H9 (cell line): Measurements from ENCODE around the gene PCCA. TPM values are rescaled to one million over a fixed set of nuclear protein-coding genes. Genes with fewer than 3 reads are reported as not detected.

ENCODE experiments used
- DNase-seq: peaks from one replicate; pipeline ENCODE4 v3.0.0-alpha.2; 2017
- H2AFZ ChIP-seq: one replicate; pipeline ENCODE4 v1.6.1; 2013; ENCODE audit warnings: mild to moderate bottlenecking, low read length, control low read depth, moderate library complexity
- H2AK5ac ChIP-seq: 2 replicates; pipeline ENCODE4 v1.6.1; 2013; ENCODE audit warnings: low read length, control low read depth, mixed read lengths; ENCODE audit not compliant: insufficient read length
- H2BK120ac ChIP-seq: one replicate; pipeline ENCODE4 v1.6.1; 2013; ENCODE audit warnings: low read depth, mild to moderate bottlenecking, low read length, control low read depth, inconsistent platforms; ENCODE audit not compliant: poor library complexity, severe bottlenecking
- H2BK12ac ChIP-seq: 2 replicates; pipeline ENCODE4 v1.6.1; 2013; ENCODE audit warnings: low read length, control low read depth, mixed read lengths, low read depth; ENCODE audit not compliant: insufficient read length
- H2BK15ac ChIP-seq: 2 replicates; pipeline ENCODE4 v1.6.1; 2013; ENCODE audit warnings: low read depth, low read length, control low read depth
- H2BK20ac ChIP-seq: one replicate; pipeline ENCODE4 v1.6.1; 2013; ENCODE audit warnings: low read depth, mild to moderate bottlenecking, low read length, control low read depth, inconsistent platforms; ENCODE audit not compliant: poor library complexity, severe bottlenecking
- H2BK5ac ChIP-seq: 2 replicates; pipeline ENCODE4 v1.6.1; 2013; ENCODE audit warnings: low read length, control low read depth, mixed read lengths; ENCODE audit not compliant: insufficient read length
- H3K14ac ChIP-seq: 2 replicates; pipeline ENCODE4 v1.6.1; 2013; ENCODE audit warnings: low read length, control low read depth; ENCODE audit not compliant: insufficient read depth
- H3K18ac ChIP-seq: 2 replicates; pipeline ENCODE4 v1.6.1; 2013; ENCODE audit warnings: low read depth, mild to moderate bottlenecking, mixed read lengths, low read length, control low read depth; ENCODE audit not compliant: insufficient read length
- H3K23ac ChIP-seq: 2 replicates; pipeline ENCODE4 v1.6.1; 2013; ENCODE audit warnings: low read length, control low read depth, mixed read lengths, low read depth; ENCODE audit not compliant: insufficient read length
- H3K23me2 ChIP-seq: 2 replicates; pipeline ENCODE4 v1.6.1; 2013; ENCODE audit warnings: low read depth, mild to moderate bottlenecking, mixed read lengths, low read length, control low read depth; ENCODE audit not compliant: insufficient read length, poor library complexity, severe bottlenecking
- H3K27ac ChIP-seq: 2 replicates; pipeline ENCODE4 v1.5.1; 2013; ENCODE audit warnings: low read length, control low read depth, mixed read lengths, low read depth; ENCODE audit not compliant: insufficient read length
- H3K27me3 ChIP-seq: 2 replicates; pipeline ENCODE4 v1.6.1; 2013; ENCODE audit warnings: low read length, control low read depth, inconsistent platforms; ENCODE audit not compliant: insufficient read depth
- H3K4ac ChIP-seq: 2 replicates; pipeline ENCODE4 v1.6.1; 2013; ENCODE audit warnings: low read depth, mild to moderate bottlenecking, control low read depth, inconsistent platforms, low read length, moderate library complexity
- H3K4me1 ChIP-seq: 2 replicates; pipeline ENCODE4 v1.6.1; 2013; ENCODE audit warnings: low read length, control low read depth, inconsistent platforms; ENCODE audit not compliant: insufficient read depth
- H3K4me2 ChIP-seq: 2 replicates; pipeline ENCODE4 v1.6.1; 2013; ENCODE audit warnings: low read length, control low read depth, mixed read lengths; ENCODE audit not compliant: insufficient read length, insufficient read depth
- H3K56ac ChIP-seq: 2 replicates; pipeline ENCODE4 v1.6.1; 2013; ENCODE audit warnings: low read depth, mild to moderate bottlenecking, mixed read lengths, low read length, control low read depth; ENCODE audit not compliant: insufficient read length
- H3K79me1 ChIP-seq: 2 replicates; pipeline ENCODE4 v1.6.1; 2013; ENCODE audit warnings: low read depth, mild to moderate bottlenecking, moderate library complexity, low read length, control low read depth, inconsistent platforms; ENCODE audit not compliant: insufficient read depth, poor library complexity, severe bottlenecking
- H3K79me2 ChIP-seq: 2 replicates; pipeline ENCODE4 v1.6.1; 2013; ENCODE audit warnings: low read length, control low read depth, inconsistent platforms; ENCODE audit not compliant: insufficient read depth
- H3K9ac ChIP-seq: 2 replicates; pipeline ENCODE4 v1.6.1; 2013; ENCODE audit warnings: low read length, control low read depth, mixed read lengths; ENCODE audit not compliant: insufficient read length; ENCODE audit errors: extremely low read depth
- H3K9me3 ChIP-seq: one replicate; pipeline ENCODE4 v1.6.1; 2013; ENCODE audit warnings: low read depth, low read length, inconsistent platforms; ENCODE audit not compliant: control insufficient read depth
- H3T11ph ChIP-seq: one replicate; pipeline ENCODE4 v1.6.1; 2013; ENCODE audit warnings: mild to moderate bottlenecking, low read length, control low read depth, inconsistent platforms
- H4K20me1 ChIP-seq: one replicate; pipeline ENCODE4 v1.6.1; 2013; ENCODE audit not compliant: control insufficient read depth, insufficient read length, insufficient read depth
- H4K5ac ChIP-seq: 2 replicates; pipeline ENCODE4 v1.6.1; 2013; ENCODE audit warnings: low read depth, mild to moderate bottlenecking, mixed read lengths, low read length, control low read depth; ENCODE audit not compliant: insufficient read length
- H4K8ac ChIP-seq: replicated peaks from 2 replicates; pipeline ENCODE4 v1.6.1; 2013; ENCODE audit warnings: low read length, control low read depth, mixed read lengths, low read depth; ENCODE audit not compliant: insufficient read length
- H4K91ac ChIP-seq: 2 replicates; pipeline ENCODE4 v1.6.1; 2013; ENCODE audit warnings: low read depth, mild to moderate bottlenecking, moderate library complexity, mixed read lengths, low read length, control low read depth; ENCODE audit not compliant: insufficient read length
- H3K27ac Mint-ChIP-seq, 3 experiments: 2 replicates in 2 of 3; 3 replicates in 1 of 3; pipeline ENCODE4 v1.8.0; 2020 to 2021; ENCODE audit warnings: mixed read lengths in 3 of 3, mild to moderate bottlenecking in 1 of 3, moderate library complexity in 1 of 3
- H3K27me3 Mint-ChIP-seq: 2 replicates; pipeline ENCODE4 v1.8.0; 2021; ENCODE audit warnings: low read depth, mild to moderate bottlenecking, moderate library complexity, mixed read lengths
- H3K36me3 Mint-ChIP-seq, 3 experiments: 2 replicates in 2 of 3; 3 replicates in 1 of 3; pipeline ENCODE4 v1.8.0; 2020 to 2021; ENCODE audit warnings: low read depth in 3 of 3, mixed read lengths in 3 of 3; ENCODE audit not compliant: insufficient read depth in 1 of 3
- H3K4me1 Mint-ChIP-seq, 2 experiments: 2 replicates each; pipeline ENCODE4 v1.8.0; 2020; ENCODE audit warnings: mixed read lengths in 2 of 2
- H3K4me3 Mint-ChIP-seq, 2 experiments: 2 replicates in 1 of 2; 3 replicates in 1 of 2; pipeline ENCODE4 v1.8.0; 2020 to 2021; ENCODE audit warnings: mild to moderate bottlenecking in 2 of 2, mixed read lengths in 2 of 2, moderate library complexity in 1 of 2
- H3K9me3 Mint-ChIP-seq, 2 experiments: 2 replicates in 1 of 2; 3 replicates in 1 of 2; pipeline ENCODE4 v1.8.0; 2020; ENCODE audit warnings: mild to moderate bottlenecking in 2 of 2, mixed read lengths in 2 of 2, moderate library complexity in 1 of 2
- WGBS: extraction: QIAGEN DNeasy Blood & Tissue Kit; methylation state at CpG from one replicate; pipeline ENCODE4 v1.1.7; 2013; ENCODE audit warnings: missing lambda C conversion rate, low lambda C conversion rate, mixed read lengths; ENCODE audit not compliant: insufficient read length; ENCODE audit errors: extremely low coverage; 5-methylcytosine and 5-hydroxymethylcytosine counted together
- total RNA-seq: library from RNA; stranded (reverse); gene quantifications from 2 replicates; pipeline ENCODE4 v1.2.1, GENCODE V29; 2021
- TF ChIP-seq, protein P1 (sequence below): fragments of 200-600 bp; sonication (generic); conservative IDR thresholded peaks from 3 replicates; pipeline ENCODE4 v1.8.0; 2021; ENCODE audit warnings: antibody characterized with exemption, mild to moderate bottlenecking

Gene PCCA
- total RNA-seq, 1 experiment from 2014 or later, result 56.5 TPM

DNA sequence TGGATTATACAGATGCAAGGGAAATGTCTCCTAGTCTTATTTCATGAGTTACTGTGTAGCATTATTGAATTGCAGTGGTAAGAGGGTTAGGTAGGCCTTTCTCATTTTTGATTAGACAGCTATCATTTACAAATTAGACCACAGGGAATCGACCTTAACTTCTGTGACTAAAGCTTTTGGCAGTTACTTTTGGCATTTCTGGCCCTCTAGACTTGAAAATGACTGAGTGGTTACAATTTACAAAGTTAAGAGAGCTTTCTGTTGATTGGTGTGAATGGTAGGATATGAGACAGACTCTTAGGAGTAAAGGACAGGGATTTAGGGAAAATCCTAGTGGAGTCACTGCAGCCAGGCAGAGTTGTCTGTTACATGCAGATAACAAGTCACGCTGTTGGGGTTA lies 413.6 kb downstream of the PCCA start:
- no peaks in the 10 kb centered on the region for H4K20me1 ChIP-seq
- no CpG with 5 or more reads among the region's 2 CpGs for WGBS
- no peak overlapping the region for H3K56ac ChIP-seq
- H3K27ac ChIP-seq, result no peak overlapping the region
- H3K18ac ChIP-seq, result no peak overlapping the region
- H3K79me2 ChIP-seq, result no peaks in the 10 kb centered on the region
- H3K9ac ChIP-seq, result no peak overlapping the region
- H3K14ac ChIP-seq, result peak overlapping the region; percentile 56; the same call in 1 of the 2 replicates
- TF ChIP-seq, protein P1, sequence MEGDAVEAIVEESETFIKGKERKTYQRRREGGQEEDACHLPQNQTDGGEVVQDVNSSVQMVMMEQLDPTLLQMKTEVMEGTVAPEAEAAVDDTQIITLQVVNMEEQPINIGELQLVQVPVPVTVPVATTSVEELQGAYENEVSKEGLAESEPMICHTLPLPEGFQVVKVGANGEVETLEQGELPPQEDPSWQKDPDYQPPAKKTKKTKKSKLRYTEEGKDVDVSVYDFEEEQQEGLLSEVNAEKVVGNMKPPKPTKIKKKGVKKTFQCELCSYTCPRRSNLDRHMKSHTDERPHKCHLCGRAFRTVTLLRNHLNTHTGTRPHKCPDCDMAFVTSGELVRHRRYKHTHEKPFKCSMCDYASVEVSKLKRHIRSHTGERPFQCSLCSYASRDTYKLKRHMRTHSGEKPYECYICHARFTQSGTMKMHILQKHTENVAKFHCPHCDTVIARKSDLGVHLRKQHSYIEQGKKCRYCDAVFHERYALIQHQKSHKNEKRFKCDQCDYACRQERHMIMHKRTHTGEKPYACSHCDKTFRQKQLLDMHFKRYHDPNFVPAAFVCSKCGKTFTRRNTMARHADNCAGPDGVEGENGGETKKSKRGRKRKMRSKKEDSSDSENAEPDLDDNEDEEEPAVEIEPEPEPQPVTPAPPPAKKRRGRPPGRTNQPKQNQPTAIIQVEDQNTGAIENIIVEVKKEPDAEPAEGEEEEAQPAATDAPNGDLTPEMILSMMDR, result no peak
- H3K9me3 ChIP-seq, result no peaks in the 10 kb centered on the region
- H3K4ac ChIP-seq, result no peak overlapping the region
- H2BK15ac ChIP-seq, result no peak overlapping the region
- no peak overlapping the region for H2BK120ac ChIP-seq
- no peak overlapping the region for H2AK5ac ChIP-seq
- H3K4me1 Mint-ChIP-seq, result peaks cover 34 to 38% of the 10 kb centered on the region in 2 experiments
- H3K27me3 ChIP-seq, result no peaks in the 10 kb centered on the region
- no peak for DNase-seq
- H3K79me1 ChIP-seq, result no peaks in the 10 kb centered on the region
- H4K91ac ChIP-seq, result no peak overlapping the region
- H2BK20ac ChIP-seq, result no peak overlapping the region
- H3K27me3 Mint-ChIP-seq, result no peaks in the 10 kb centered on the region
- no peak overlapping the region for H2BK5ac ChIP-seq
- peaks cover 8% of the 10 kb centered on the region; the same call in 1 of the 2 replicates for H3K4me1 ChIP-seq
- H3K36me3 Mint-ChIP-seq, result no peaks in the 10 kb centered on the region
- no peaks in the 10 kb centered on the region for H3K23me2 ChIP-seq
- H3T11ph ChIP-seq, result no peak overlapping the region
- H4K5ac ChIP-seq, result no peak overlapping the region
- H2BK12ac ChIP-seq, result no peak overlapping the region
- no peak overlapping the region for H3K4me2 ChIP-seq
- no peak overlapping the region for H4K8ac ChIP-seq
- no peaks in the 10 kb centered on the region for H3K9me3 Mint-ChIP-seq
- no peak overlapping the region for H3K4me3 Mint-ChIP-seq
- peak overlapping the region; percentile 9 to 80 (median 63); a peak in 6 of 7 replicates for H3K27ac Mint-ChIP-seq
- H2AFZ ChIP-seq, result no peak overlapping the region
- H3K23ac ChIP-seq, result no peak overlapping the region
